ENCODE results near the gene GC.

Gene GC

GRCh38 chr4:71783972-71784371 lies at the start of gene GC:
GC (minus strand) TSS chr4:71784079; CDS start chr4:71784018, 61 bp downstream.
- TF ChIP-seq ZFX (IDR thresholded peaks at IDR 0.05; ENCODE audit: borderline replicate concordance), result no peak
- peak; percentile 5; the same call in 1 of the 2 replicates for TF ChIP-seq CTCF (IDR thresholded peaks at IDR 0.05)
- no peak within 1 kb of the TSS for H3K27ac ChIP-seq

GRCh38 chr4:71833232-71833900 lies 49.5 kb upstream of the GC start:
- H3K27ac ChIP-seq, result no peak overlapping the region
- TF ChIP-seq ZFX (IDR thresholded peaks at IDR 0.05; ENCODE audit: borderline replicate concordance) (no peak), CTCF (IDR thresholded peaks at IDR 0.05) (no peak)

- TF ChIP-seq ZFX (IDR thresholded peaks at IDR 0.05; ENCODE audit: borderline replicate concordance) (no peak), CTCF (IDR thresholded peaks at IDR 0.05) (no peak)
- H3K27ac ChIP-seq, result no peak overlapping the region
Observed at GRCh38 chr4:71832049-71832448, 48.2 kb upstream of the GC start.

GRCh38 chr4:71830497-71831190 lies 46.8 kb upstream of the GC start:
- TF ChIP-seq CTCF (IDR thresholded peaks at IDR 0.05) (no peak), ZFX (IDR thresholded peaks at IDR 0.05; ENCODE audit: borderline replicate concordance) (no peak)
- H3K27ac ChIP-seq, result no peak overlapping the region

- H3K27ac ChIP-seq, result no peak overlapping the region
Observed at GRCh38 chr4:71828470-71828869, 44.6 kb upstream of the GC start.

GRCh38 chr4:71827826-71828225 lies 43.9 kb upstream of the GC start:
- TF ChIP-seq ZFX (IDR thresholded peaks at IDR 0.05; ENCODE audit: borderline replicate concordance) (no peak), CTCF (IDR thresholded peaks at IDR 0.05) (no peak)
- no peak overlapping the region for H3K27ac ChIP-seq

More at GRCh38 chr4:71828470-71828869, 44.6 kb upstream of the GC start:
- no peak for TF ChIP-seq CTCF (IDR thresholded peaks at IDR 0.05)
- TF ChIP-seq ZFX (IDR thresholded peaks at IDR 0.05; ENCODE audit: borderline replicate concordance), result no peak

GRCh38 chr4:71816676-71817303 lies 32.9 kb upstream of the GC start:
- H3K27ac ChIP-seq, result no peak overlapping the region
- TF ChIP-seq ZFX (IDR thresholded peaks at IDR 0.05; ENCODE audit: borderline replicate concordance) (no peak), CTCF (IDR thresholded peaks at IDR 0.05) (no peak)
